ENCODE measurements around the gene GPR89B. TPM values are rescaled to one million over a fixed set of nuclear protein-coding genes. Genes with fewer than 3 reads are reported as not detected.
"Not testable (repeated sequence)": the region's sequence is repeated elsewhere in the genome, so short reads cannot be mapped to it uniquely, and the experiment has no call there.

GPR89B gene
- polyA plus RNA-seq, 3 donors: 2.5 to 7.7 (median 7.7) TPM

GRCh38 chr1:147935296-147935695, 7.1 kb downstream of the GPR89B start:
- H3K27me3 Mint-ChIP-seq (ENCODE audit: low read depth in 3 of 3); H3K9me3 ChIP-seq (replicated peaks in 1 of 2; ENCODE audit: control insufficient read depth in 1 of 2, insufficient read depth in 1 of 2, low read length in 2 of 2); H3K27ac ChIP-seq (ENCODE audit: low read depth in 1 of 2, low read length in 2 of 2); H3K27ac Mint-ChIP-seq; H3K4me2 ChIP-seq (replicated peaks; ENCODE audit: extremely low read depth, low read length, poor library complexity, severe bottlenecking); H3K9me3 Mint-ChIP-seq; intact Hi-C loops (cut with micrococcal nuclease); DNase-seq; H2AFZ ChIP-seq (ENCODE audit: insufficient read depth, low read depth, low read length, poor library complexity, severe bottlenecking); H3K27me3 ChIP-seq (ENCODE audit: control insufficient read depth in 2 of 2, insufficient read depth in 2 of 2, low read length in 2 of 2); H3K4me1 Mint-ChIP-seq; H4K20me1 ChIP-seq (ENCODE audit: insufficient read depth, low read length); H3K79me2 ChIP-seq (ENCODE audit: insufficient read depth, low read length); H3K4me3 ChIP-seq (replicated peaks in 1 of 3; ENCODE audit: low read depth in 2 of 3, low read length in 3 of 3); H3K36me3 ChIP-seq (replicated peaks in 1 of 2; ENCODE audit: control insufficient read depth in 1 of 2, insufficient read depth in 2 of 2, low read length in 2 of 2); H3K9ac ChIP-seq (ENCODE audit: insufficient read depth, low read length, poor library complexity, severe bottlenecking); H3K4me3 Mint-ChIP-seq; H3K4me1 ChIP-seq (ENCODE audit: control insufficient read depth in 1 of 2, insufficient read depth in 2 of 2, low read length in 2 of 2): not testable (repeated sequence)
- peaks cover 13 to 16% of the 10 kb centered on the region in 2 donors for H3K36me3 Mint-ChIP-seq
- WGBS (ENCODE audit: insufficient coverage): no CpG with 5 or more reads among the region's 3 CpGs

DNA sequence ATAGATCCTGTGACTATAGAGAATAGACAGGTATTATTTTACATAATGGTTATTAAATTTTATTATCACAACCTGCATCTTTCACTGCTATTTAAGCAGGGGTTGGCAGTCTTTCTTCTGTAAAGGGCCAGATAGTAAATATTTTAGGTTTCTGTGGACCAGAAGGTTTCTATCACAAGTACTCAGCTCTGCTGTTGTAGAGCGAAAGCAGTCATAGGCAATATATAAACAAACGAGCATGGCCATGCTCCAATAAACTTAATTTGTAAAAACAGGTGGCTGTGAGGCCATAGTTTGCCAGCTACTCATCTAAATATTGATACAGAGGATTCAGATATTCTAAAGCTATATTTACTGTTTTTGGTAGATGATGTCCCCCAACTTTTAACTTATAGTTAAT, 12.2 kb downstream of the GPR89B start:
- H3K36me3 Mint-ChIP-seq; H3K4me3 ChIP-seq (replicated peaks in 1 of 3; ENCODE audit: low read depth in 2 of 3, low read length in 3 of 3); H3K4me1 Mint-ChIP-seq; H3K27me3 ChIP-seq (ENCODE audit: control insufficient read depth in 2 of 2, insufficient read depth in 2 of 2, low read length in 2 of 2); H3K9ac ChIP-seq (ENCODE audit: insufficient read depth, low read length, poor library complexity, severe bottlenecking); H3K27me3 Mint-ChIP-seq (ENCODE audit: low read depth in 3 of 3); H3K4me3 Mint-ChIP-seq; H2AFZ ChIP-seq (ENCODE audit: insufficient read depth, low read depth, low read length, poor library complexity, severe bottlenecking); H3K36me3 ChIP-seq (replicated peaks in 1 of 2; ENCODE audit: control insufficient read depth in 1 of 2, insufficient read depth in 2 of 2, low read length in 2 of 2); intact Hi-C loops (cut with micrococcal nuclease); H3K27ac Mint-ChIP-seq; H3K4me2 ChIP-seq (replicated peaks; ENCODE audit: extremely low read depth, low read length, poor library complexity, severe bottlenecking); H3K4me1 ChIP-seq (ENCODE audit: control insufficient read depth in 1 of 2, insufficient read depth in 2 of 2, low read length in 2 of 2); H4K20me1 ChIP-seq (ENCODE audit: insufficient read depth, low read length); H3K27ac ChIP-seq (ENCODE audit: low read depth in 1 of 2, low read length in 2 of 2); H3K79me2 ChIP-seq (ENCODE audit: insufficient read depth, low read length); H3K9me3 ChIP-seq (replicated peaks in 1 of 2; ENCODE audit: control insufficient read depth in 1 of 2, insufficient read depth in 1 of 2, low read length in 2 of 2); DNase-seq; H3K9me3 Mint-ChIP-seq: not testable (repeated sequence)
- WGBS (ENCODE audit: insufficient coverage): no CpG with 5 or more reads among the region's 2 CpGs

- H3K79me2 ChIP-seq (ENCODE audit: insufficient read depth, low read length); H3K9ac ChIP-seq (ENCODE audit: insufficient read depth, low read length, poor library complexity, severe bottlenecking); H3K36me3 Mint-ChIP-seq; H3K27me3 Mint-ChIP-seq (ENCODE audit: low read depth in 3 of 3); H3K27ac ChIP-seq (ENCODE audit: low read depth in 1 of 2, low read length in 2 of 2); H3K4me3 ChIP-seq (replicated peaks in 1 of 3; ENCODE audit: low read depth in 2 of 3, low read length in 3 of 3); H3K27me3 ChIP-seq (ENCODE audit: control insufficient read depth in 2 of 2, insufficient read depth in 2 of 2, low read length in 2 of 2); H3K27ac Mint-ChIP-seq; H3K36me3 ChIP-seq (replicated peaks in 1 of 2; ENCODE audit: control insufficient read depth in 1 of 2, insufficient read depth in 2 of 2, low read length in 2 of 2); DNase-seq; H3K4me1 Mint-ChIP-seq; H3K9me3 ChIP-seq (replicated peaks in 1 of 2; ENCODE audit: control insufficient read depth in 1 of 2, insufficient read depth in 1 of 2, low read length in 2 of 2); H3K4me1 ChIP-seq (ENCODE audit: control insufficient read depth in 1 of 2, insufficient read depth in 2 of 2, low read length in 2 of 2); H4K20me1 ChIP-seq (ENCODE audit: insufficient read depth, low read length); H3K9me3 Mint-ChIP-seq; H3K4me3 Mint-ChIP-seq; H3K4me2 ChIP-seq (replicated peaks; ENCODE audit: extremely low read depth, low read length, poor library complexity, severe bottlenecking); H2AFZ ChIP-seq (ENCODE audit: insufficient read depth, low read depth, low read length, poor library complexity, severe bottlenecking); intact Hi-C loops (cut with micrococcal nuclease): not testable (repeated sequence)
- no CpG with 5 or more reads among the region's 1 CpG for WGBS (ENCODE audit: insufficient coverage)
Measured at GRCh38 chr1:147942563-147942962, 14.3 kb downstream of the GPR89B start.

- H3K4me3 Mint-ChIP-seq; H3K4me3 ChIP-seq (replicated peaks in 1 of 3; ENCODE audit: low read depth in 2 of 3, low read length in 3 of 3); intact Hi-C loops (cut with micrococcal nuclease); H3K79me2 ChIP-seq (ENCODE audit: insufficient read depth, low read length); H4K20me1 ChIP-seq (ENCODE audit: insufficient read depth, low read length); H3K9ac ChIP-seq (ENCODE audit: insufficient read depth, low read length, poor library complexity, severe bottlenecking); H3K27ac Mint-ChIP-seq; H3K9me3 Mint-ChIP-seq; H3K36me3 ChIP-seq (replicated peaks in 1 of 2; ENCODE audit: control insufficient read depth in 1 of 2, insufficient read depth in 2 of 2, low read length in 2 of 2); H3K27me3 Mint-ChIP-seq (ENCODE audit: low read depth in 3 of 3); H3K4me1 ChIP-seq (ENCODE audit: control insufficient read depth in 1 of 2, insufficient read depth in 2 of 2, low read length in 2 of 2); H3K9me3 ChIP-seq (replicated peaks in 1 of 2; ENCODE audit: control insufficient read depth in 1 of 2, insufficient read depth in 1 of 2, low read length in 2 of 2); H2AFZ ChIP-seq (ENCODE audit: insufficient read depth, low read depth, low read length, poor library complexity, severe bottlenecking); DNase-seq; H3K4me2 ChIP-seq (replicated peaks; ENCODE audit: extremely low read depth, low read length, poor library complexity, severe bottlenecking); H3K27me3 ChIP-seq (ENCODE audit: control insufficient read depth in 2 of 2, insufficient read depth in 2 of 2, low read length in 2 of 2); H3K36me3 Mint-ChIP-seq; H3K27ac ChIP-seq (ENCODE audit: low read depth in 1 of 2, low read length in 2 of 2): not testable (repeated sequence)
- 100% methylated on average over 8 of the region's 35 CpGs for WGBS (ENCODE audit: insufficient coverage)
- peaks cover 11% of the 10 kb centered on the region for H3K4me1 Mint-ChIP-seq
Measured at GRCh38 chr1:147949517-147949916, 21.3 kb downstream of the GPR89B start.

Measured in CD14-positive monocyte (primary cell).